ENCODE data around the gene CALHM4. TPM values are rescaled to one million over a fixed set of nuclear protein-coding genes. Genes with fewer than 3 reads are reported as not detected.

The CALHM4 gene
- total RNA-seq, 3 donors from 2014 or later (not counting 1 experiment from before 2014, with no cell fraction given): not detected

DNA sequence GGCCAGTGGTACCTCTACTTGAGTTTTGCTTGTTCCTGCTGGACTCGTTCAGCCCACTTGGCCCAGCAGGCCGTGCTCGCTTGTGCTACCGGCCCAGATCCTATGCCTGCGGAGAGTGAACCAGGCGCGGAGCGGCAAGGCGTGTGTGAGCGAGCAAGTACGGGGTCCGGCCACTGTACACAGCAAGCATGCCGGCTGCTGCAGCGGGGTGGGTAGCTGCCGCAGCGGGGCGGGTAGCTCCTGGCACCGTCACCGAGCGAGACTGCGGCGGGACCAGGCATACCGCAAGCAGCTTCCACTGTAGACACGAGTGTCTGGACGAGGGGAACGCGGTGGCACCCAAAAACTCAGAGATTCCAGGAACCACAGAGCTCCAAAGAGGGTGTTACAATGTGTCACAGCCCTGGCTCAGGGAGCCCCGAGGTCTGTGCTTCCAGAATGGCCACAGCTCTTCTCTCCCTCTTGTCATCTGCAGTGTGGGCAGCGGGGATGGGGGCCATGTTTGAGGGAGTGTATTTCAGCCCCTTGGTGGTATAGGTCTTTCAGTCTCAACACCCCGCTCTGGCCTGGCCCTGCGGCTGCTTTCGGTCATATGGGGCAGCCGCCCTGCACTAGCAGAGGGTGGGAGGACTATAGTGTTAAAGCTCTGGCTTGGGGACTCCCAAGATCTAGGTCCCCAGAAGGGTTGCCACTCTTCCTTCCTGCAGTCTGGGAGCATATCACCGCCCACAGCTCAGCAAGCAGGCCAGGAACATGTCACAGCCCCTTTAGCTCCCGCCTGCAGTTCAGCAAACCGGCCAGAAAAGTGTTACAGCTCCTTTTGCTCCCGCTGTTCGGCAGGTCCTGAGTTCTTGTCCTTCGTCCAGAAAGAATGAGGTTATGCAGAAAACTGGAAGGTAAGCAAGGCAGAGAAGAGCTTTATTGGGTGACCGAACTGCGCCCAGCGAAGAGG lies 11.6 kb downstream of the CALHM4 start:
- 56% methylated on average over 42 of the region's 42 CpGs for WGBS (ENCODE audit: insufficient coverage)

DNA sequence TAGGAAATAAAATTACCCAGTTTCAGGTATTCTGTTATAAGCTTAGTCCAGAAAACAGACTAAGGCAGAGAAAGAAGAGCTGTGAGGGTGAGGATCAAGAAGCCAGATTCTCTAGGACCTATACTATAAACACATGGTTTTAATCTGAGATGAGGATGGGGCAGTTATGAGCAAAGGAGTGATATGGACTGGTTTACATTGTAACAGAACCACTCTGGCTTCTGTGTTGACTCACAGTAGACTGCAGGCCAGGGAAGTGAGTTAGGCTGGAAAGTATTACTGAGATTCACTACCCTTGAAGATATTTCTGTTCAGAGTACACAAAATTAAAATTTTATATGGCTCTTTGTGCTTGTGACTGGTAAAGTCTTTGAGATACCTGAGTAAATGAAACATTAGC lies 14.6 kb downstream of the CALHM4 start:
- H3K27me3 Mint-ChIP-seq (ENCODE audit: low read depth in 2 of 2): peaks cover 22 to 30% of the 10 kb centered on the region in 2 donors
- peaks cover 12% of the 10 kb centered on the region for H3K4me1 ChIP-seq (ENCODE audit: control insufficient read depth, insufficient read depth, low read length)
- no peak overlapping the region for H3K27ac ChIP-seq (ENCODE audit: low read length)
- H3K4me3 ChIP-seq (ENCODE audit: low read length): no peak overlapping the region
- no peak overlapping the region for H3K27ac Mint-ChIP-seq
- no peaks in the 10 kb centered on the region for H3K36me3 Mint-ChIP-seq
- H3K4me3 Mint-ChIP-seq: no peak overlapping the region
- H3K27me3 ChIP-seq (ENCODE audit: control insufficient read depth, insufficient read depth, low read length): peaks cover 8% of the 10 kb centered on the region
- H3K4me1 Mint-ChIP-seq: peaks cover 27 to 31% of the 10 kb centered on the region in 2 donors
- intact Hi-C loops (cut with micrococcal nuclease): no loop called here
- H3K9me3 Mint-ChIP-seq: no peaks in the 10 kb centered on the region
- H3K9me3 ChIP-seq (ENCODE audit: control insufficient read depth, insufficient read depth, low read length): no peaks in the 10 kb centered on the region
- TF ChIP-seq, protein P1, sequence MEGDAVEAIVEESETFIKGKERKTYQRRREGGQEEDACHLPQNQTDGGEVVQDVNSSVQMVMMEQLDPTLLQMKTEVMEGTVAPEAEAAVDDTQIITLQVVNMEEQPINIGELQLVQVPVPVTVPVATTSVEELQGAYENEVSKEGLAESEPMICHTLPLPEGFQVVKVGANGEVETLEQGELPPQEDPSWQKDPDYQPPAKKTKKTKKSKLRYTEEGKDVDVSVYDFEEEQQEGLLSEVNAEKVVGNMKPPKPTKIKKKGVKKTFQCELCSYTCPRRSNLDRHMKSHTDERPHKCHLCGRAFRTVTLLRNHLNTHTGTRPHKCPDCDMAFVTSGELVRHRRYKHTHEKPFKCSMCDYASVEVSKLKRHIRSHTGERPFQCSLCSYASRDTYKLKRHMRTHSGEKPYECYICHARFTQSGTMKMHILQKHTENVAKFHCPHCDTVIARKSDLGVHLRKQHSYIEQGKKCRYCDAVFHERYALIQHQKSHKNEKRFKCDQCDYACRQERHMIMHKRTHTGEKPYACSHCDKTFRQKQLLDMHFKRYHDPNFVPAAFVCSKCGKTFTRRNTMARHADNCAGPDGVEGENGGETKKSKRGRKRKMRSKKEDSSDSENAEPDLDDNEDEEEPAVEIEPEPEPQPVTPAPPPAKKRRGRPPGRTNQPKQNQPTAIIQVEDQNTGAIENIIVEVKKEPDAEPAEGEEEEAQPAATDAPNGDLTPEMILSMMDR (IDR thresholded peaks at IDR 0.05): no peak
- DNase-seq: no peak
- no peaks in the 10 kb centered on the region for H3K36me3 ChIP-seq (ENCODE audit: control insufficient read depth, insufficient read depth, low read length)
- ATAC-seq: no peak

More for the DNA sequence above, 11.6 kb downstream of the CALHM4 start:
- peak; percentile 14 to 56 (median 36) for ATAC-seq
- Mint-ChIP-seq H3K4me3 (no peak overlapping the region), H3K9me3 (no peaks in the 10 kb centered on the region), H3K27me3 (ENCODE audit: low read depth in 2 of 2) (peaks cover 35 to 41% of the 10 kb centered on the region in 2 donors), H3K27ac (no peak overlapping the region), H3K36me3 (no peaks in the 10 kb centered on the region), H3K4me1 (peaks cover 5% of the 10 kb centered on the region in 2 donors)
- Histone ChIP-seq H3K27me3 (ENCODE audit: control insufficient read depth, insufficient read depth, low read length) (peaks cover 10% of the 10 kb centered on the region), H3K27ac (ENCODE audit: low read length) (no peak overlapping the region), H3K9me3 (ENCODE audit: control insufficient read depth, insufficient read depth, low read length) (no peaks in the 10 kb centered on the region), H3K4me3 (ENCODE audit: low read length) (no peak overlapping the region), H3K36me3 (ENCODE audit: control insufficient read depth, insufficient read depth, low read length) (no peaks in the 10 kb centered on the region), H3K4me1 (ENCODE audit: control insufficient read depth, insufficient read depth, low read length) (peaks cover 8% of the 10 kb centered on the region)
- DNase-seq: peak in 1 of 2 donors; percentile 42
- intact Hi-C loops (cut with micrococcal nuclease): loop anchor here (5.0 kb wide), 1 partner anchor 348 kb away; no protein-coding TSS in a partner anchor
- TF ChIP-seq, protein P1 (IDR thresholded peaks at IDR 0.05): no peak

DNA sequence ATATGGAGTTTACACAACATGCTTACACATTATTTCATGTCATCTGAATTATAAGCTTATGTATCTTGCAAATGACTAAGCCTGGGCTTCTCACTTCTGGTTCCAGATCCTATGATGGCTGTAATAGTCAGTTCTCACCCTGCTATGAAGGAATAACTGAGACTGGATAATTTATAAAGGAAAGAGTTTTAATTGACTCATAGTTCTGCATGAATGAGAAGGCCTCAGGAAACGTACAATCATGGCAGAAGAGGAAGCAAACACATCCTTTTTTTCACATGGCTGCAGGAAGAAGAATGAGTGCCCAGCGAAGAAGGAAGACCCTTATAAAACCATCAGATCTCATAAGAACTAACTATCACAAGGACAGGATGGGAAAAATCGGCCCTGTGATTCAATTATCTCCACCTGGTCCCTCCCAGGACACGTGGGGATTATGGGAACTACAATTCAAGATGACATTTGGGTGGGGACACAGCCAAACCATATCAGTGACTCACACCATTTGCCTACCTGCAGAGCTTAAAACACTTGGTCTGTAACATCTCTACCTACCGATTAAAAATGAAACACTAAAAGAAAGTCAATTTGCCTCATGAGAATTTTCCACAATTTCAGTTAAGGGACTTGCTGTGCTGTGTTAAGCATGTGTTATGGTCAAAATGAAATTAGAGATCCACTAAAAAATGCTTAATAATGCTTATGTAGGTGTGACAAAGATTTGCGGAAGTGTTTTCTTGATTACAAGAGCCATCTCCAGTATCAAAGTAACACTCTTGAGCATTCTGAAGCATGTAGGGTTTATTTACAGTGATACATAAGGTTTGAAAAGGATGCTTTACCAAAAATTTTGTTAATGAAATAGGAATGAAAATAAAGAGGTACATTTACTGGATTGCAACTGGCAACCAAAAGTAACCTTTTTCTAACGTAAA lies 15.5 kb downstream of the CALHM4 start:
- ATAC-seq: no peak
- no peaks in the 10 kb centered on the region for H3K9me3 Mint-ChIP-seq
- TF ChIP-seq, protein P1 (IDR thresholded peaks at IDR 0.05): no peak
- intact Hi-C loops (cut with micrococcal nuclease): no loop called here
- peak overlapping the region; percentile 21 for H3K4me3 Mint-ChIP-seq
- H3K27ac Mint-ChIP-seq: no peak overlapping the region
- no peaks in the 10 kb centered on the region for H3K36me3 Mint-ChIP-seq
- peaks cover 37 to 41% of the 10 kb centered on the region in 2 donors for H3K4me1 Mint-ChIP-seq
- Histone ChIP-seq H3K27me3 (ENCODE audit: control insufficient read depth, insufficient read depth, low read length) (peaks cover 2% of the 10 kb centered on the region), H3K9me3 (ENCODE audit: control insufficient read depth, insufficient read depth, low read length) (no peaks in the 10 kb centered on the region), H3K27ac (ENCODE audit: low read length) (no peak overlapping the region), H3K36me3 (ENCODE audit: control insufficient read depth, insufficient read depth, low read length) (peaks cover 2% of the 10 kb centered on the region), H3K4me3 (ENCODE audit: low read length) (no peak overlapping the region), H3K4me1 (ENCODE audit: control insufficient read depth, insufficient read depth, low read length) (peaks cover 12% of the 10 kb centered on the region)
- peaks cover 18 to 22% of the 10 kb centered on the region in 2 donors for H3K27me3 Mint-ChIP-seq (ENCODE audit: low read depth in 2 of 2)
- 41% methylated on average over 6 of the region's 7 CpGs for WGBS (ENCODE audit: insufficient coverage)
- DNase-seq: no peak

All from natural killer cell (primary cell).